Hindlimb muscle (tissue), 1 donor: ENCODE results near the gene KIAA1614. TPM values are rescaled to one million over a fixed set of nuclear protein-coding genes. Genes with fewer than 3 reads are reported as not detected.

ENCODE experiments used
- DNase-seq: peaks from one replicate; pipeline ENCODE4 v3.0.0-alpha.2; 2013
- polyA plus RNA-seq: library from polyadenylated mRNA; unstranded; fragments of 120-200 nt; gene quantifications from one replicate; pipeline ENCODE4 v1.2.1, GENCODE V29; 2013; ENCODE audit not compliant: insufficient read length

Gene KIAA1614
- polyA plus RNA-seq, 1 donor, result 16.8 TPM

DNA sequence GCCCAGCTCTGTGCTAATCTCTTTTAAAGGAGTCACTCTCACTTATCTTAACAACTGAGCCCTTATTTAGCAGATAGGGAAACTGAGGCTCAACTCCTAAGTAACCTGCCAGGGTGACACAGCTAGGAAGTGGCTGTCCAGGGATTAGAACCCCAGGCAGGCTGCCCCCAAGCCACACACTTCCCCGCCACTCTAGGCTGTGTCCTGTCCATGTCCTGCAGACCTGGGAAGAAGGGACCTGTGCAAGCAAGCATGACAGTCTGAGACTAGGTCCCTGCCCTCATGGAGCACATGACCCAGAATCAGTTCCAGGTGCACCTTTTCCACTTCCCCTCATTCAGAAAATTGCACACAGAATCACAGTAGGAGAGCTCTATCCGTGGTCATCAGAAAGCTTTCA is 12.2 kb downstream of the KIAA1614 start:
- DNase-seq, result no peak

DNA sequence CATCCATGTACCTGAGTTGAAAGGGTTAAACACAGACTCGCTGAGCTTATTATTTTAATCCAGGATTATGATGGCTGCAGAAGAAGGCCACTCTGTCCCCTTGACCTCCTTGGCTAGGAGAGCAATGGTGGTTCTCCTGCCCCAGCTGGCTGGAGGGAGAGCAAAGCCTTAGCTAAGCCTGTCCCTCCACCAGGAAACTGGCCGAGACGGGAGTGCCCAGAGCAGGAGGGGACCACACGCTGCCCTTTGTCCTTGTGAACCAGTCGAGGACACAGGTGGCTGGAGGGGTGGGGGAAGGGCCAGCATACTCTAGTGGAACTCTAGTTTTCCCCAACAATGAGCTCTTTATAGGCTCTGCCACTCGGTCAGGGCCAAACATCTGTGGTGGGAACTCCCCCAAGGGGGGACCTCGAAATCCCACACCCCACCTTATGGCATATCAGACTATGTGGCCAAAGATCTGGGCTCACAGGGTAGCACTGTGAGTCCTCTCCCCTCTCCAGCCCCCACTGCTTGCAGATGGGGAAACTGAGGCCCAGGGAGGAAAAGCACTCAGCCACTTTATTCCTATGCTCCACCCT is 12.9 kb downstream of the KIAA1614 start:
- DNase-seq, result no peak

DNA sequence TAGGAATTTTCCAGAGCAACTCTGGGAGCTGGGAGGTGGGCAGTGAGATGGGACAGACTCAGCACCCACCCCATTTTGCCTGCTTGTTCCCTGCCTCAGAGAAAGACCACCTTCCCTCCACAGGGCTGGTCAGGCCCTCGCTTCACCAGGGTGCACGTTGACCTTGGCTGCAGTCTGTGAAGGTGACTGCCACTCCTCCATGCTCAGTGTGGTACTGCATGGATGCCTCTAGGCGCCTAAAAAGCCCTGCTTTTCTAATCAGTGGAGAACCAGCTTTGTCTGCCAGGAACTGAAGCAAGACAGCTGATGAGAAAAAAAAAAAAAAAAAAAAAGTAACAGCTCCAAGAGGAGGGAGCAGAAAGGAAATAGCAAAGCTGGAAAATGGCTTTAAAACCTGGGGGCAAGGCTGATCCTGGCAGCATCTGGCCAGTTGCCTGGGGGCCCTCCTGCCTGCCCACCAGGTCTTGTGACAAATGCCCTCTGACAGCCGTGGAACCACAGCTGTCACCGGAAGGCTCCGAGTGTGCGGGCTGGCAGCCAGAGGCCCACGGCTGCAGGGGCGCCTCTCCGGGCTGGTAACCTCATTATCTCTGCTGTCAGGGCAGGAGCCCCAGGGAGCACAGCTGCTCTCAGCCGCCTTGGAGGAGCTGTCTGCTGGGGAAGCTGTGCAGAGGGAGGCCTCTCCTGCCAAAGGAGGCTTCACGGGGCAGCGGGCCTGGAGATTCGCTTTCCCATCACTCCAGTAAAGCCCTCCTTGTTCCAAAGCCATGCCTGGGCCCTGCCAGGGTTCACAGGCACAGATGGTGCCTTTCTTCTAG is 13.7 kb downstream of the KIAA1614 start:
- DNase-seq, result peak; percentile 88

GRCh38 chr1:180927348-180927747 is 14.7 kb downstream of the KIAA1614 start:
- DNase-seq, result no peak

DNA sequence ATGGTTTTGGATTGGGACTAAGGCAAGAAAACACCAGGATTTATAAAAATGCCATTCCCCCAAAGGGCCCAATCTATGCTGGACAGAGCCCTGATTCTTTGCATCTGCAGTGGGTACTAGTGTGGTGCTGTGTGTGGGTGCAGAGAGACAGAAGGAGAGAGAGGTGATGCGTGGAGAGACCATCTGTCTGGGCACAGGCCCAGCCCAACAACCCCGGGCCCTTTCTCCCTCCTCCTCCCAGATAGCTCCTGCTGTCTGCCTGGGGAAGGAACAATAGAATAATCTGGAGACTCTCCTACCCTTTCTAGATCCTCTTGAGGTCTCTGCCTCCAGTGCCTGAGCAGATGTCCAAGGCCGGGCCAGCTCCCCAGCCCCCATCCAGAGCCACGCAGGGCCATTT is 15.1 kb downstream of the KIAA1614 start:
- no peak for DNase-seq

DNA sequence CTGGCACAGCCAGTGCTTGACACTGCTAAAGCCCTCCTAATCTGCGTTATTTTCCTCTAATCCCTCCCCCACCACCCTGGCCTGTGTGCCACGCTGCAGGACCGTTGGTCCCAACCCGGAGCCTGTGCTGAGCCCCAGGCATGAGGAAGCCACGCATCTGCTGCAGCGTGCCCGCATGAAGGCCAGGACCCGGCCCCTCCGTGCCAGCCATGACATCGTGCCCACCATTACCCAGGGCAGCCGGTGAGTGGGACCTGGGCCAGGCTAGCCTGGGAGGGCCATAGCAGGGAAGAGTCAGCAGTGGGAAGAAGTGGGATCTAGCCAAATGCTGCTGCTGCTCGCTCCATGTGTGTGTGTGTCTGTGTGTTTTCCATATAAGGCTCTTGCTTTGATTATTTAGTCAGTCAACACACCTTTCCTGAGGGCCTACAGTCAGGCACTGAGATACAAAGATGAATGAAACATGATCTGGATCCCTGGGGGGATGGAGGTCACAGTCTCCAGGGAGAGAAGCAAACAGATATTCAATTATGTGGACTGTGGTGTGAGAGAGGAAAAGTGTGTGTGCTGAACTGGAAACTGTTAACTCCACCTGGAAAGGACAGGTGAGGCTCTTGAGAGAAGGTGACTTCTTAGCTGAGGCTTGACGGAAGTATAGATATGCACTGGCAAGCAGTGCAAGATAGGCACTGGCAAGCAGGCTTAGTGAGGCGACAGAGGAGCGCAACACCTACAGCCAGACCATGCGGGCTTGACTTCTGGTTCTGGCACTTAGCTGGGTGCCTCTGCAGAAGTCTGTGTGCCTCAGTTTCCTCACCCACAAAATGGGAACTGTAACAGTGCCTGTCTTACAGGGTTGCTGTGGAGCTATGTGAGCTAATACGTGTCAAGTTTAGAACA is 15.9 kb downstream of the KIAA1614 start:
- no peak for DNase-seq

DNA sequence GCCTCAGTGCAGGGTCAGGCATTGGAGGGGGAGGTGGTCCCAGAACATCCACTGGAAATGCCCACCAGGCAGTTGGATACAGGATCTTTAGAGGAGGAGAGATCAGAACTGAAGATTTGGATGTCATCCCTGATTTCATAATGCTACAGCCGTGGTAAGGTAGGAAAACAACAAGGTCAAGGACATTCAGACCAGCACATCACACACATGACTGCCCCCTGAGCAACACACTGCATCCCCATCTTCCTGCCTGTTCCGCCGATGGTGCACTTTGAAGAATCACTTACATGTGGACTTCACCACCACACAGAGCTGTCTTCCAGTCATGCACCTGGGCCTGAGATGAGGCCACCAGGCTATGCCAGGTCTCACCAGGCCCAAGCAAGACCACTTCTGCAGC is 16.7 kb downstream of the KIAA1614 start:
- no peak for DNase-seq

GRCh38 chr1:180930687-180931086 is 18.0 kb downstream of the KIAA1614 start:
- DNase-seq, result no peak

DNA sequence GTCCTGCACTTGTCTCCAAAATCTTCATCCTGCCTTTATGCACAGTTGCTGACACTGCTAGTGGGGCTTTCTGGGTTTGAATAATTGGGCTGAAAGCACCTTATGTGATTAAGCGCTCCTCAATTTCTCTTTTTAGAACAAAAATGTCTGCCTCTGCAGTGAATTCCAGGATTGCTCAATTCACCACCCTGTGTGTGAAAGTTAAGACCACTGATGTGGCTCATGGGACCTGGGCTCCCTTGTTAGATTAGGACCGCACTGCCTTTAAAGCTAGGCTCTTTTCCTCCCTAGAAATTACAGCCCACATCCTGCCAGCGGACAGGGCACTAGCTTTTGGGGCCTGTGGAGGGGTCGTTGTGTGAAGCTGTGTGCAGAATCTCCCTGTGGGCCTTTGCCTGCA is 18.8 kb downstream of the KIAA1614 start:
- DNase-seq, result no peak

DNA sequence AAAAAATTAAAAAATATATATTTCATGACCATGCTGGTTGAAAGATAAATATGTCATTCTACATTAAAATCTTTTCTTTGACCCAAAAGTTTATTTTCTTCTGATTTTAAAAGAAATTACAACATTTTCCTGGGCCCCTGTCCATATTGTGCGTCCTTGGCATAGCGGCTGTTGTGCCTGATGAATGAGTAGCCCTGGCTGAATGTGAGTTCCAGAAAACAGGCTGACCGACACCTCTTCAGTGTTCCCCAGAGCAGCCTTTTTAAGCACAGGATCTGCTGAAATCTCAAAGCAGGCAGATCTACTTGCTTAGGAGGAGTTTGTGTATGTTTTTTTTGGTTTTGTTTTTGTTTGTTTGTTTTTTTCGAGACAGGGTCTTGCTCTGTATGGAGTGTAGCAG is 19.7 kb downstream of the KIAA1614 start:
- no peak for DNase-seq

- DNase-seq, result no peak
Observed at GRCh38 chr1:180933141-180933540, 20.4 kb downstream of the KIAA1614 start.

GRCh38 chr1:180934563-180934962 is 21.9 kb downstream of the KIAA1614 start:
- DNase-seq, result no peak

DNA sequence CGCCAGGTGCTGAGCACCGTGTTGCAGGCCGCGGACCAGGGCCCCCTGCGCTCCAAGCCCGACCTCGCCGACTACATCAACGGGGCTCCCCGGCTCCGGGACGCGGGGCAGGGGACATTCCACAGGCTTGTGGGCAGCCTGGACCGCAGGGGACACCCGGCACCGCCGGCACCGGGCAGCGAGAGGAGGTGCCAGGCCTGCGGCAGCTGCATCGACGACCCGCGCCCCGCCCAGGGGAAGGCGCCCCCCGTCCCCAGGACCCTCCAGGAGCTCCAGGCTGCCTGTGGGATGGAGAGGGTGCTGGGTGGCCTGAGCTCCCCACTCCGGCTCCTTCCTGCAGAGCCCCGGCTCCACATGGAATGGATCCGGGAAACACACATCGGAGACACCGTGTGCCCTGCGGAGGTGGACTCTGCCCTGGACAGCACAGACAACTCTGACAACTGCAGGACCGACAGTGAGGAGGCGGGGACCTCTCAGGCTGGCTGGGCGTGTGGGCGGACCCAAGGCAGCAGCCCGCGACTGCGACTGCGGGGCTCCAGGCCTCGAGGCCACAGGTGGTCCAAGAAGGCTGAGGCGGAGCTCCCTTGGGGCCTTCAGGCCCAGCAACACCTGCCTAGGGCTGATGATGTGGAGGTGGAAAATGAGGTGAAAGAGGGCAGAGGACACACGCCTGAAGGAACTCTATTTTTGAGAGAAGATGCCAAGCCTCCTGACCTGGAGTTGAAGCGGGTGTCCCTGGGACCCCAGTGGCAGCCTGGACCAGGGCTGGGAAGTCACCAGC is 22.8 kb downstream of the KIAA1614 start:
- DNase-seq, result no peak

GRCh38 chr1:180936110-180937011 is 23.7 kb downstream of the KIAA1614 start:
- DNase-seq, result no peak

DNA sequence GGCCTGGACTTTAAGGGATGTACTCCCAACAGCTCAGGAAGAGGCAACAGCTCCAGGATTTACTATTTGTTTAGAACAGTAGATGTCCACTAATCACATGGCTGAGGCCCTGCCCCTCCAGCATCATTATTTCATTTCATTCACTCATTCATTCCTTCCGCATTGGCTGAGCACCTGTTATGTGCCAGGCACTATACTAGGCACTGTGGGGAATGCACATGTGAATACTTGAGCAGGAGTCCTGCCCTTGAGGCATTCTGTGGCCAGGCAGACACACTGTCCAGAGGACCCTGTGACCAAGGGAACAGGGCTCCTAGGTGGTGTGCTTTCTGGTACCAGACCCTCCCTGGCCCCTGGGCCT is 24.3 kb downstream of the KIAA1614 start:
- DNase-seq, result no peak

DNA sequence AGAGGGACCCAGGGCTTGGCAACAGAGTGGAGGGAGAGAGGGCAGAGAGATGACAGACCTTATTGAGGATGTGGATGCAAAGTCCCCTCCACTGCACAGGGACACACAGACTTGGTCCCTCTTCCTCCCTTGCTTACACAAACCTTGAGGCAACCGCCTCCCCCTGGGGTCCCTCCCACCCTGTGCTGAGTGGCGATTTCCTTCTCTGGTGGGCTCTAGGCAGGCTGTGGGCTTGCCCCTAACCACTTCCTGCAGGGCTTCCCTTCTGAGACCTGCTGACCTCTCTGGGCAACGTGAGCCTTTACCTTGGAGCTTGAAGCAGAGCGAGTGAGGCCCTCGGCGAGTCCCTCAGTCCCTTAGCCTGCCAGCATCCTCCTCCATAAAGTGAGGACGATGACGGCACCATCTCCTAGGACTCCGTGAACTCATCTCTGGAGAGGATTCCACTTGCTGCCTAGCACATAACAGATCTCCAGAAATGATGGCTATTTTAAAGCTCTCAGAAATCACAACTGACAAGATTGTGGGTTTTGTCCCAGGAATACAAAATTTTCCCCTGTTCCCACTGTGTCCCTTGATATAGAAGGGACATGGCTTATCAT is 25.0 kb downstream of the KIAA1614 start:
- DNase-seq, result no peak

DNA sequence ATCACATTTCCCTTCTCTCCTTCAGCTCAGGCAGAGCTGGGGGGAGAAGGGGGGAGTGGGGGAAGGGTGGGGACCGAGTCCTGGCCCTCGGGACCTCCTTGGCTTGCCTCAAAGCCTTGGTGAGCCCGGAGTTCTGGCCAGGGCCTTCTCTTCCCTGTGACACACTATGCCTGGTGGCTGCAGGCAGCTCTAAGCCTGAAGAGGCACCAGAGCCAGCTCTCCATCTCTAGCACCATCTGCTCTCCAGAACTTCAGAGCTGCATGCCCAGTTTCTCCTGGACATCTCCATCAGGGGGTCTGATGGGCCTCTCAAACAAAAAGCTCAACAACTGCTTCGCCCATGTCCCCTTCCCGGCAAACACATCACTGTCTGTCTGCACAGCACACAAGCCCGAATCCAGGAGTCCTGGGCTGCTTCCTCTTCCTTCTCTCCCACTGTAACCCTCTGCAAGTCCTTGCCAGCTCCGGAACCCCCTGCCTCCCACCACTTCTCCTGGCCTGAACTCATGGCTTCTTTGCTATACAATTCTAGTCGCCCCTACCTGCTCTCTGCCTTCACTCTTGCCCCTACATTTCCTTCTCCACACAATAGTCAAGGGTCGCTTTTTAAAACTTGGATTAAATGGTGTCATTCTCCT is 26.5 kb downstream of the KIAA1614 start:
- DNase-seq, result no peak

GRCh38 chr1:180939711-180940103 is 27.0 kb downstream of the KIAA1614 start:
- DNase-seq, result no peak

GRCh38 chr1:180940445-180940844 is 27.7 kb downstream of the KIAA1614 start:
- DNase-seq, result no peak

DNA sequence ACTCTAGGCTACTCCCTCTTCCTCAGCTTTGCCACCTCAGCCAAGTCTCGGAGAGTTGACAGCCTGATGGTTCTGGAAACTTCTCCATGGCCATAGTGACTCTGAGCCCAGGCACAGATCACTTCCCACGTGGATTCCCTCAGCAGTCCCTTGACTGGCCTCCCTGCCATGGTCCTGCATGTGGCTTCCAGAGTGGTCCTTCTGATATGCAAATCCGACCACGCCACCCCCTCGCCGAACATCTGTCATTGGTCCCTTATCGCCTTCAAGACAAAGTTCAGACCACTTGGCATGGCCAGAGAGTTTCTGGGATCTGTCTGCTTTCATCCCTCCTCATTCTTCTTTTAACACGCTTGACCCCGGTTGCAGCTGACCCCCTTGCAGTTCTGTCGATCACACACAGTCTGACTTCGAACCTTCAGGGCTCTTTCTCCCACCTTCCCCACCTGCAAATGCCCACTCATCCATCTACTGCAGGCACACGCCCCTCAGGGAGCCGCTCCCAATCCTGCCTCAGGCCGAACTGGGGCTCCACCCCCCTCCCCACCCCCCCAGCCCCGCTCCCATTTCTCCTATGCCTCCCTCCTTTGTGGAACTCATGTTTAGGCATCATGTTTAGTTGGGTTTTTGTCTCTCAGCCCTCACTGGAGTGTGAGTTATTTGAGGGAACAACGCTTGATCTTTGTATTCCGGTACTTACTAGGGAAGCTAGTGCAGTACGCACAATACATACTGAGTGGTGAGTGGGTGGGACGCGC is 29.0 kb downstream of the KIAA1614 start:
- no peak for DNase-seq
